DND-41 (cell line): ENCODE data around the gene TCF7L2.

Experiments used
- CTCF ChIP-seq: IDR thresholded peaks from 2 replicates; pipeline ENCODE4 v1.5.1; 2012; ENCODE audit warnings: borderline replicate concordance, low read length, moderate library complexity, mild to moderate bottlenecking; ENCODE audit not compliant: poor library complexity, severe bottlenecking; ENCODE audit errors: extremely low read depth
- EZH2 ChIP-seq: IDR thresholded peaks from 3 replicates; pipeline ENCODE4 v1.6.1; 2012; ENCODE audit warnings: borderline replicate concordance, low read depth, mild to moderate bottlenecking, moderate library complexity, low read length, inconsistent platforms; ENCODE audit not compliant: severe bottlenecking

GRCh38 chr10:113096128-113096996 is 146.3 kb downstream of the TCF7L2 start:
- TF ChIP-seq CTCF (no peak), EZH2 (no peak)
